ENCODE measurements around the gene TGIF2.
"Not testable (repeated sequence)": the region's sequence is repeated elsewhere in the genome, so short reads cannot be mapped to it uniquely, and the experiment has no call there.

TGIF2 gene

DNA sequence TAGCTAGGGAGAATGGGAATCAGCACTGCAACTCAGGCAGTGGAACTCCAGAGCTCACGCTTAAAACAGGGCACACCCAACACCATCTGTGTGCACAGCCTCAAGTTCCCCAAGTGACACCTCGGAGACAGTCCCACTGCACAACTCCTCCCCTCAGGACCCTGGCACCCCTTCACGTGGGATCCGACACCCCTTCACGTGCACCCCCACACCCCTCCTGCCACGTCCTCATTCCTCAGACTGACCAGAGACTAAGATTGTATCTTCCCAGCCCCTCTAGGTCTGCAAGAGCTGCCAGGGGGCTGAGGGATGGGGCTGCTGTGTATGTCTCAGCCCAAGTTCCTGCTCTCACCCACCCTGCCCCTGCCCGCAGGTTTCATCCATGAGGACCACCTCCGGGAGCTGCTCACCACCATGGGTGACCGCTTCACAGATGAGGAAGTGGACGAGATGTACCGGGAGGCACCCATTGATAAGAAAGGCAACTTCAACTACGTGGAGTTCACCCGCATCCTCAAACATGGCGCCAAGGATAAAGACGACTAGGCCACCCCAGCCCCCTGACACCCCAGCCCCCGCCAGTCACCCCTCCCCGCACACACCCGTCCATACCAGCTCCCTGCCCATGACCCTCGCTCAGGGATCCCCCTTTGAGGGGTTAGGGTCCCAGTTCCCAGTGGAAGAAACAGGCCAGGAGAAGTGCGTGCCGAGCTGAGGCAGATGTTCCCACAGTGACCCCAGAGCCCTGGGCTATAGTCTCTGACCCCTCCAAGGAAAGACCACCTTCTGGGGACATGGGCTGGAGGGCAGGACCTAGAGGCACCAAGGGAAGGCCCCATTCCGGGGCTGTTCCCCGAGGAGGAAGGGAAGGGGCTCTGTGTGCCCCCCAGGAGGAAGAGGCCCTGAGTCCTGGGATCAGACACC is 24.4 kb upstream of the TGIF2 start:
- TF ChIP-seq POLR2A (IDR thresholded peaks at IDR 0.05; ENCODE audit: low read depth, low read length): no peak
- no peak for TF ChIP-seq TAF1 (IDR thresholded peaks at IDR 0.05; ENCODE audit: borderline replicate concordance, low read depth, low read length)
- TF ChIP-seq POLR2AphosphoS5 (IDR thresholded peaks at IDR 0.05; ENCODE audit: low read depth, low read length): no peak
- DNase-seq (ENCODE audit: insufficient read length): no peak
- no peak for FAIRE-seq

GRCh38 chr20:36549628-36549941 is 23.8 kb upstream of the TGIF2 start:
- FAIRE-seq (no peak), DNase-seq (ENCODE audit: insufficient read length) (no peak)
- no peak for TF ChIP-seq TAF1 (IDR thresholded peaks at IDR 0.05; ENCODE audit: borderline replicate concordance, low read depth, low read length)
- no peak for TF ChIP-seq POLR2A (IDR thresholded peaks at IDR 0.05; ENCODE audit: low read depth, low read length)
- TF ChIP-seq POLR2AphosphoS5 (IDR thresholded peaks at IDR 0.05; ENCODE audit: low read depth, low read length): no peak

GRCh38 chr20:36549942-36550789 is 23.2 kb upstream of the TGIF2 start:
- FAIRE-seq: no peak
- TF ChIP-seq POLR2A (IDR thresholded peaks at IDR 0.05; ENCODE audit: low read depth, low read length) (no peak), TAF1 (IDR thresholded peaks at IDR 0.05; ENCODE audit: borderline replicate concordance, low read depth, low read length) (no peak), POLR2AphosphoS5 (IDR thresholded peaks at IDR 0.05; ENCODE audit: low read depth, low read length) (peak; percentile 43; the same call in 1 of the 2 replicates)
- DNase-seq (ENCODE audit: insufficient read length): no peak

DNA sequence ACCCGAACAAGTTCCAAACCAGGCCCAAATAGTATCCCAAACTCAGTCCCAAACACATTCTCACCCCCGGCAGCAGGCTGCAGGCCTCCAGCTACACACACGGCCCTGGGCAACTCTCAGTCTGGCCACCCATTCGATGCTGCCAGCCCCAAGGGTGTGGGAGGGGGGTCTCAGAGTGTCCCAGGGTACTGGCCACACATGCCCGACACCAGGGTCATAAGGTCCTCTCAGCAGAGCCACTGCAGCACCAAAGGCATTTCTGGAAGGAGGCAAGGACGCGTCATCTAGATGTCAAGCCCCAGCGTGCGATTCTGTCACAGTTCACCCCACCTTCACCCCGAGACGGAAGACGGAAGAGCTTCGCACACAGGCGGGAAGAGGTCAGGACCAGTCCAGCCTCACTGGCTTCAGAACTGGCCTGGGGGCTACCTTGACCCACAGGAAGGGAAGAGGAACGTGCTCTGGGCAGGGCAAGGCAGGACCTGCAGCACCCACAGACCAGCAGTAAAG is 22.6 kb upstream of the TGIF2 start:
- no peak for DNase-seq (ENCODE audit: insufficient read length)

GRCh38 chr20:36555248-36555647 is 18.1 kb upstream of the TGIF2 start:
- FAIRE-seq (no peak), DNase-seq (ENCODE audit: insufficient read length) (no peak)
- TF ChIP-seq POLR2A (IDR thresholded peaks at IDR 0.05; ENCODE audit: low read depth, low read length) (no peak), TAF1 (IDR thresholded peaks at IDR 0.05; ENCODE audit: borderline replicate concordance, low read depth, low read length) (no peak), POLR2AphosphoS5 (IDR thresholded peaks at IDR 0.05; ENCODE audit: low read depth, low read length) (no peak)

More for the DNA sequence above, 22.6 kb upstream of the TGIF2 start:
- FAIRE-seq: no peak
- TF ChIP-seq POLR2A (IDR thresholded peaks at IDR 0.05; ENCODE audit: low read depth, low read length): no peak
- no peak for TF ChIP-seq TAF1 (IDR thresholded peaks at IDR 0.05; ENCODE audit: borderline replicate concordance, low read depth, low read length)
- no peak for TF ChIP-seq POLR2AphosphoS5 (IDR thresholded peaks at IDR 0.05; ENCODE audit: low read depth, low read length)

GRCh38 chr20:36562724-36563123 is 10.7 kb upstream of the TGIF2 start:
- DNase-seq (ENCODE audit: insufficient read length): no peak
- FAIRE-seq: no peak
- TF ChIP-seq TAF1 (IDR thresholded peaks at IDR 0.05; ENCODE audit: borderline replicate concordance, low read depth, low read length) (no peak), POLR2A (IDR thresholded peaks at IDR 0.05; ENCODE audit: low read depth, low read length) (no peak), POLR2AphosphoS5 (IDR thresholded peaks at IDR 0.05; ENCODE audit: low read depth, low read length) (no peak)

DNA sequence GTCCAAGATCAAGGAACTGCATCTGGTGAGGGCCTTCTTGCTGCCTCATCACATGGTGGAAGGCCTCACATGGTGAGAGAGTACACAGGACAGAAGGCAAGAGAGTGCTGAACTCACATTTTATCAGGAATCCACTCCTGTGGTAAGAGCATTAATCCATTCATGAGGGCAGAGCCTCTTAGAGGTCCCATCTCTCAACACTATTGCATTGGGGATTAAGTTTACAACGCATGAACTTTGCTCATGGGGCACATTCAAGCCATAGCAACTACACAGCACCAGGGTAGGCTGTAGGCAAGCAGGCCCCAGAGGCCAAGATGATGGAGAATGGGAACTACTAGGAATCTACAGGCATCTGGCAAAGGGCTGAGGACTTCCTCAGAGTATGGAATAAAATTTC is 10.0 kb upstream of the TGIF2 start:
- FAIRE-seq: no peak
- DNase-seq (ENCODE audit: insufficient read length): no peak
- TF ChIP-seq POLR2A (IDR thresholded peaks at IDR 0.05; ENCODE audit: low read depth, low read length) (no peak), TAF1 (IDR thresholded peaks at IDR 0.05; ENCODE audit: borderline replicate concordance, low read depth, low read length) (no peak), POLR2AphosphoS5 (IDR thresholded peaks at IDR 0.05; ENCODE audit: low read depth, low read length) (no peak)

DNA sequence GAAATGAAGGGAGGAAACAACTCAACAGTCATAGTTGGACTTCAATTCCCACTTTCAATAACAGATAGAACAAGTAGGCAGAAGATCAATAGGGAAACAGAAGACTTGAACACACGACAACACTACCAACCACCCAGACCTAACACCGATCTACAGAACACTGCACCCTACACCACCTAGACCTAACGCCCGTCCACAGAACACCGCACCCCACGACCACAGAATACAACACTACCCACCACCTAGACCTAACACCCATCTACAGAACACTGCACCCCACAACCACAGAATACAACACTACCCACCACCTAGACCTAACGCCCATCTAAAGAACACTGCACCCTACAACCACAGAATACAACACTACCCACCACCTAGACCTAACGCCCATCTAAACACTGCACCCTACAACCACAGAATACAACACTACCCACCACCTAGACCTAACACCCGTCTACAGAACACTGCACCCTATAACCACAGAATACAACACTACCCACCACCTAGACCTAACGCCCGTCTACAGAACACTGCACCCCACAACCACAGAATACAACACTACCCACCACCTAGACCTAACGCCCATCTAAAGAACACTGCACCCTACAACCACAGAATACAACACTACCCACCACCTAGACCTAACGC is 9.2 kb upstream of the TGIF2 start:
- DNase-seq (ENCODE audit: insufficient read length); FAIRE-seq: not testable (repeated sequence)

DNA sequence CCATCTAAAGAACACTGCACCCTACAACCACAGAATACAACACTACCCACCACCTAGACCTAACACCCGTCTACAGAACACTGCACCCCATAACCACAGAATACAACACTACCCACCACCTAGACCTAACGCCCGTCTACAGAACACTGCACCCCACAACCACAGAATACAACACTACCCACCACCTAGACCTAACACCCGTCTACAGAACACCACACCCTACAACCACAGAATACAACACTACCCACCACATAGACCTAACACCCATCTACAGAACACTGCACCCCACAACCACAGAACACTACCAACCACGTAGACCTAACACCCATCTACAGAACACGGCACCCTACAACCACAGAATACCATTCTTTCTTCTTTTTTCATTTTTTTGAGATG is 8.7 kb upstream of the TGIF2 start:
- not testable (repeated sequence) for FAIRE-seq; DNase-seq (ENCODE audit: insufficient read length)

- FAIRE-seq: no peak
- TF ChIP-seq TAF1 (IDR thresholded peaks at IDR 0.05; ENCODE audit: borderline replicate concordance, low read depth, low read length) (no peak), POLR2A (IDR thresholded peaks at IDR 0.05; ENCODE audit: low read depth, low read length) (no peak), POLR2AphosphoS5 (IDR thresholded peaks at IDR 0.05; ENCODE audit: low read depth, low read length) (no peak)
- no peak for DNase-seq (ENCODE audit: insufficient read length)
Measured at GRCh38 chr20:36565520-36565919, 7.9 kb upstream of the TGIF2 start.

- DNase-seq (ENCODE audit: insufficient read length) (no peak), FAIRE-seq (no peak)
- no peak for TF ChIP-seq TAF1 (IDR thresholded peaks at IDR 0.05; ENCODE audit: borderline replicate concordance, low read depth, low read length)
- no peak for TF ChIP-seq POLR2AphosphoS5 (IDR thresholded peaks at IDR 0.05; ENCODE audit: low read depth, low read length)
- no peak for TF ChIP-seq POLR2A (IDR thresholded peaks at IDR 0.05; ENCODE audit: low read depth, low read length)
Measured at GRCh38 chr20:36569847-36570429, 3.5 kb upstream of the TGIF2 start.

Measured in GM12892 (cell line).